OCI-LY3 (cell line): Measurements from ENCODE around the gene BCOR.

Experiments
- H2AFZ ChIP-seq: fragments of 200-600, 300-600 bp; shearing (Covaris generic); 2 replicates; pipeline ENCODE4 v1.6.0; 2014; ENCODE audit warnings: antibody characterized with exemption, low read depth, low read length
- H3K27ac ChIP-seq: fragments of 200-600, 300-600 bp; sonication (generic); 2 replicates; pipeline ENCODE4 v1.5.1; 2014; ENCODE audit warnings: mild to moderate bottlenecking, low read length, moderate library complexity, mixed read lengths
- H3K27me3 ChIP-seq: fragments of 200-600, 300-600 bp; sonication (generic); 2 replicates; pipeline ENCODE4 v1.6.1; 2014; ENCODE audit warnings: low read depth, low read length, mixed read lengths
- H3K36me3 ChIP-seq: fragments of 200-600, 300-600 bp; sonication (generic); replicated peaks from 2 replicates; pipeline ENCODE3; 2014; ENCODE audit warnings: low read depth, low read length, mixed read lengths
- H3K4me1 ChIP-seq: fragments of 300-600, 200-600 bp; sonication (generic); 2 replicates; pipeline ENCODE4 v1.6.1; 2014; ENCODE audit warnings: low read length, mixed read lengths
- H3K4me2 ChIP-seq: fragments of 200-600, 300-600 bp; sonication (generic); 2 replicates; pipeline ENCODE4 v1.6.1; 2014; ENCODE audit warnings: low read length, mixed read lengths
- H3K4me3 ChIP-seq: fragments of 300-600, 200-600 bp; sonication (generic); 2 replicates; pipeline ENCODE4 v1.5.1; 2014; ENCODE audit warnings: antibody characterized with exemption, mild to moderate bottlenecking, low read length, moderate library complexity
- H3K79me2 ChIP-seq: fragments of 300-600, 200-600 bp; shearing (Covaris generic); 2 replicates; pipeline ENCODE4 v1.6.1; 2014; ENCODE audit warnings: mild to moderate bottlenecking, low read length, mixed read lengths
- H3K9ac ChIP-seq: fragments of 300-600, 200-600 bp; shearing (Covaris generic); 2 replicates; pipeline ENCODE4 v1.6.0; 2014; ENCODE audit warnings: mild to moderate bottlenecking, low read length, moderate library complexity
- H3K9me3 ChIP-seq: fragments of 200-600, 300-600 bp; shearing (Covaris generic); 2 replicates; pipeline ENCODE4 v1.6.1; 2014; ENCODE audit warnings: low read length, mixed read lengths; ENCODE audit not compliant: insufficient read depth
- H4K20me1 ChIP-seq: fragments of 200-600, 300-600 bp; sonication (generic); 2 replicates; pipeline ENCODE4 v1.6.1; 2016; ENCODE audit warnings: low read length, mixed read lengths; ENCODE audit not compliant: insufficient read depth
- EZH2phosphoT487 ChIP-seq: fragments of 200-600 bp; shearing (Covaris generic); IDR thresholded peaks from 2 replicates; pipeline ENCODE4 v1.6.1; 2018; ENCODE audit warnings: antibody characterized with exemption, mixed run types, low read depth
- TF ChIP-seq, protein P1 (sequence below): fragments of 200-600, 300-600 bp; sonication (generic); IDR thresholded peaks from 2 replicates; pipeline ENCODE4 v1.5.1; 2014; ENCODE audit warnings: antibody characterized with exemption, low read length, low read depth

The BCOR gene

DNA sequence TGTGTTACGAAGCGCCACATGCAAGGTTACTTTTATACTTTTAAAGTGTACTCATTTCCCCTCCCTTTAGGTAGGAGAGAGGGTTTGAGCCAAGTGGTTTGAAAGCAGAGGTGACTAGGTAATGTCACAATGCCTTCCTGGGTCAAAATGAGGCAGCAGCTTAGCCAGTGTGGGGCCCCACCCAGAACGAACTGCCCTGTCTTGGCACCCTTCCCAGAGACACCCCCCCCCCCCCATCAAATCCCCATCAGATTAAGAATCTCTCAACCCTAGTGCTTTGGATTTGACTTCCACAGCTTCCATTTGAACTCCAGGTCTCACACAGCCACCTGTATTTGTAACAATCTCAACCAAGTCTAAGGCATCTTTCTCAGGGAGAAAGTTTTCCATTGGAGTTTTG is 31.1 kb downstream of the BCOR start:
- no peak overlapping the region for H2AFZ ChIP-seq
- no peak overlapping the region for H3K4me2 ChIP-seq
- H3K27me3 ChIP-seq: no peaks in the 10 kb centered on the region
- no peak for TF ChIP-seq EZH2phosphoT487
- TF ChIP-seq, protein P1, sequence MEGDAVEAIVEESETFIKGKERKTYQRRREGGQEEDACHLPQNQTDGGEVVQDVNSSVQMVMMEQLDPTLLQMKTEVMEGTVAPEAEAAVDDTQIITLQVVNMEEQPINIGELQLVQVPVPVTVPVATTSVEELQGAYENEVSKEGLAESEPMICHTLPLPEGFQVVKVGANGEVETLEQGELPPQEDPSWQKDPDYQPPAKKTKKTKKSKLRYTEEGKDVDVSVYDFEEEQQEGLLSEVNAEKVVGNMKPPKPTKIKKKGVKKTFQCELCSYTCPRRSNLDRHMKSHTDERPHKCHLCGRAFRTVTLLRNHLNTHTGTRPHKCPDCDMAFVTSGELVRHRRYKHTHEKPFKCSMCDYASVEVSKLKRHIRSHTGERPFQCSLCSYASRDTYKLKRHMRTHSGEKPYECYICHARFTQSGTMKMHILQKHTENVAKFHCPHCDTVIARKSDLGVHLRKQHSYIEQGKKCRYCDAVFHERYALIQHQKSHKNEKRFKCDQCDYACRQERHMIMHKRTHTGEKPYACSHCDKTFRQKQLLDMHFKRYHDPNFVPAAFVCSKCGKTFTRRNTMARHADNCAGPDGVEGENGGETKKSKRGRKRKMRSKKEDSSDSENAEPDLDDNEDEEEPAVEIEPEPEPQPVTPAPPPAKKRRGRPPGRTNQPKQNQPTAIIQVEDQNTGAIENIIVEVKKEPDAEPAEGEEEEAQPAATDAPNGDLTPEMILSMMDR: no peak
- no peak overlapping the region for H3K27ac ChIP-seq
- H3K36me3 ChIP-seq: peaks cover 37% of the 10 kb centered on the region
- no peak overlapping the region for H3K4me3 ChIP-seq
- peaks cover 22% of the 10 kb centered on the region for H3K79me2 ChIP-seq
- H4K20me1 ChIP-seq: peaks cover 69% of the 10 kb centered on the region
- no peak overlapping the region for H3K9ac ChIP-seq
- no peaks in the 10 kb centered on the region for H3K9me3 ChIP-seq
- no peaks in the 10 kb centered on the region for H3K4me1 ChIP-seq

DNA sequence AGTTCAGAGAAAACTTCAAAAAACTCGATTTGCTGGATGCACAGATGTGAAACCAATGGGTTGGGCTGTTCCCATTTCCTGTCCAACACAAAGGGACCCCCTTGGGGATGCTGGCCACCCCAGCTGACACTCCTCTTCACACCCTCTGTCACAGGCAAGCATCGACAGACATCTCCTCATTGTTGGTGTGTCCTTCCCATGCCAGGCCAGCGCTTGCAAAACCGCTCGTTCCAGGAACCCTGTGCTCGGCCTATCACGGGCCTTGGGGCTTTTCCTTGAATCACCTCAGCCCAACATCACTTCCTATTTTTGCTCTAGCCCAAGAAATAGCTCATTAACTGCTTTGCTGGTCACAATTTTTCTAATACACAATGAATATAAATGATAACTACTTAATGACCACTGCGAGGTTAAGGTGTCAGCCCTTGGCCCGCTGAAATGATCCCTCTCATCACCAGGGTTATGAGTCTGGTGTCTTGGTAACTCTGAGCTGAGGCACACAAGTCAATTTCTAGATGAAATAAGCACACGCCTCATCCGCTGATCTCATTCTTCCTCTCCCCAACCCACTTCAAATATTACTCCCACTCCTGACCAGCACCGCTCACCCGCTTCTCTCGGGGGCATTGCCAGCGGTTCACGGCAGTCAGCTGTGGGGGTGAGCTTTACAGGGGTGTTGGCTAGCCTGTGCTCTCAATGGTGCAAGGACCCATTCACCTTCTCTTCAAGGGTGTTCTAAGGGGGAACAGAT is 32.3 kb downstream of the BCOR start:
- Histone ChIP-seq H3K27me3 (no peaks in the 10 kb centered on the region), H3K9me3 (no peaks in the 10 kb centered on the region), H3K79me2 (peaks cover 19% of the 10 kb centered on the region; the same call in 1 of the 2 replicates), H3K9ac (no peak overlapping the region), H2AFZ (no peak overlapping the region), H3K27ac (no peak overlapping the region), H3K4me2 (no peak overlapping the region), H4K20me1 (peaks cover 62% of the 10 kb centered on the region), H3K36me3 (peaks cover 30% of the 10 kb centered on the region), H3K4me3 (no peak overlapping the region), H3K4me1 (no peaks in the 10 kb centered on the region)
- TF ChIP-seq, protein P1: no peak
- no peak for TF ChIP-seq EZH2phosphoT487

DNA sequence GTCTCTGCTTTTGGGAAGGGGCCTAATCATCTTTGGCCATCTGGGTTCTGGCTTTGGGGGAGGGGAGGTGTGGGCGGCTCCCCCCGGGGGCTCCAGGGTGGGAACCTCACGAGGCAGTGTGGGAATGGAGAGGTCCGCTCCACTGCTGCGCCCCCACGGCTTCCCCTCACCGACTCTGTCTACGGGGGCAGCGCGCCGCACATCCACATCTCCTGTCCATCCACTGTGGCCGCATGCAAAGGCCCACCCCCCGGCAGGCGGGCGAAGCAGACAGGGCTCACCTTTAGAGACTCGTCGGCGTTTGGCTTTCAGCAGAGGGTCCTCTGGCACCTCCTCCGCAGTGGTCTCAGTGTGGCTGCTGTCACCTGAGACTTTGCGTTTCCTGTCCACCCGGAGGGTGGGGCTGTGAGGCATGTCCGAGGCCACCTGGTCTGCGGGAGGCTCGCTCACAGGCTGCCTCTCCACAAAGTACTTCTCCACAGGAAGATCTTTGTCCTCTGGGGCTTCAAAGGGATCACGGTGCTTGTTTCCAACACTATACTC is 33.6 kb downstream of the BCOR start:
- peaks cover 14% of the 10 kb centered on the region; the same call in 1 of the 2 replicates for H3K79me2 ChIP-seq
- H3K27ac ChIP-seq: no peak overlapping the region
- H3K9ac ChIP-seq: no peak overlapping the region
- no peak overlapping the region for H3K4me3 ChIP-seq
- no peaks in the 10 kb centered on the region for H3K27me3 ChIP-seq
- H3K4me1 ChIP-seq: no peaks in the 10 kb centered on the region
- H3K36me3 ChIP-seq: peaks cover 37% of the 10 kb centered on the region
- no peak overlapping the region for H2AFZ ChIP-seq
- H4K20me1 ChIP-seq: peaks cover 52% of the 10 kb centered on the region
- TF ChIP-seq EZH2phosphoT487: no peak
- TF ChIP-seq, protein P1: no peak
- no peaks in the 10 kb centered on the region for H3K9me3 ChIP-seq
- H3K4me2 ChIP-seq: no peak overlapping the region

DNA sequence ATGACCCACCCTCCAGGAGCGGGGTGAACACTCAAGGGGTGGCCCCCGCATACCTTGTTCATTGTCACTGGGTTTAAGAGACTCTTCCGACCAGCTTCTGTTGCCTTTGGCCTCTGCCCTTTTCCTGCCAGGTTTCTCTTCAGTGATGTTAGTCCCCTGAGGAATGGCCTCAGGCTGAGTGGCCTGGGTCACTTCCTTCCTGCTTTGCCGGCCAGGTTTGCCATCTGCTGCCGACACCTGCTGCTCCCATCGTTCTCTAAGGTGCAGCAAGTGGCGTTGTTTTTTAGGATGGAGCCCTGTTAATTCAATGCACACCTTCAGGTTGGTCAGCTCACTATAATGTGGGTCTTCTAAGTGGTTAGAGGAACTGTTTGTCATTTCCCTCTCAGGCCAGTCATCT is 34.2 kb downstream of the BCOR start:
- Histone ChIP-seq H3K79me2 (peaks cover 14% of the 10 kb centered on the region; the same call in 1 of the 2 replicates), H3K4me1 (no peaks in the 10 kb centered on the region), H3K36me3 (peaks cover 41% of the 10 kb centered on the region), H3K9ac (no peak overlapping the region), H3K4me2 (no peak overlapping the region), H3K27me3 (no peaks in the 10 kb centered on the region), H3K9me3 (no peaks in the 10 kb centered on the region), H3K27ac (no peak overlapping the region), H2AFZ (no peak overlapping the region), H4K20me1 (peaks cover 50% of the 10 kb centered on the region), H3K4me3 (no peak overlapping the region)
- TF ChIP-seq, protein P1: no peak
- no peak for TF ChIP-seq EZH2phosphoT487
